T-helper 1 cell (primary cell): ENCODE data around the gene CNR2.
A peak's percentile ranks its signal among the peaks of the same experiment; 100 is the strongest.
"Not testable (repeated sequence)": the region's sequence is repeated elsewhere in the genome, so short reads cannot be mapped to it uniquely, and the experiment has no call there.

Experiments
- DNase-seq, 5 donors: peaks; one replicate each; pipeline ENCODE4 v3.0.0-alpha.2; 2012 to 2020
- total RNA-seq, 4 donors: gene quantifications; one replicate each; lab custom pipeline; 2026; lab: John Stamatoyannopoulos, UW

The CNR2 gene
- total RNA-seq: 0.12 to 1.1 (median 0.23) reads per million in 4 donors

- peak in 1 of 5 donors; percentile 15 for DNase-seq
Measured at GRCh38 chr1:23913212-23913880, at the start of gene CNR2. CNR2 (minus strand) TSS chr1:23913362; CDS start chr1:23875617, 37,745 bp downstream.

- DNase-seq: no peak
Measured at GRCh38 chr1:23960291-23961020, 47.3 kb upstream of the CNR2 start.

- DNase-seq: peak; percentile 91 to 97 (median 94)
Measured at GRCh38 chr1:23959461-23960290, 46.5 kb upstream of the CNR2 start, which contains the start of gene PNRC2. PNRC2 (plus strand) TSS chr1:23959828; CDS start chr1:23961458, 1,630 bp downstream.

GRCh38 chr1:23958810-23959460, 45.8 kb upstream of the CNR2 start:
- peak; percentile 81 to 98 (median 89) for DNase-seq

GRCh38 chr1:23958040-23958809, 45.1 kb upstream of the CNR2 start:
- DNase-seq: not testable (repeated sequence)

GRCh38 chr1:23957096-23957495, 43.9 kb upstream of the CNR2 start:
- DNase-seq: no peak

GRCh38 chr1:23953020-23953419, 39.9 kb upstream of the CNR2 start:
- DNase-seq: no peak

- DNase-seq: no peak
Measured at GRCh38 chr1:23947366-23947765, 34.2 kb upstream of the CNR2 start.

- DNase-seq: no peak
Measured at GRCh38 chr1:23936481-23937176, 23.5 kb upstream of the CNR2 start.

GRCh38 chr1:23931491-23931880, 18.3 kb upstream of the CNR2 start:
- no peak for DNase-seq

GRCh38 chr1:23930861-23931490, 17.8 kb upstream of the CNR2 start:
- no peak for DNase-seq

- DNase-seq: no peak
Measured at GRCh38 chr1:23930270-23930669, 17.1 kb upstream of the CNR2 start.

- DNase-seq: no peak
Measured at GRCh38 chr1:23928789-23929188, 15.6 kb upstream of the CNR2 start.

- DNase-seq: no peak
Measured at GRCh38 chr1:23927097-23927496, 13.9 kb upstream of the CNR2 start.

- DNase-seq: no peak
Measured at GRCh38 chr1:23925279-23925678, 12.1 kb upstream of the CNR2 start.

GRCh38 chr1:23924601-23925000, 11.4 kb upstream of the CNR2 start:
- DNase-seq: no peak

- no peak for DNase-seq
Measured at GRCh38 chr1:23923592-23924499, 10.7 kb upstream of the CNR2 start.

GRCh38 chr1:23922321-23922943, 9.3 kb upstream of the CNR2 start:
- DNase-seq: no peak
